H1 (cell line): ENCODE data around the gene CWC27. TPM values are rescaled to one million over a fixed set of nuclear protein-coding genes. Genes with fewer than 3 reads are reported as not detected.

Source experiments
- CTCF ChIA-PET: fragments of 300-600 bp; sonication (Branson Sonifier 250); formaldehyde crosslinking; loops from one replicate; lab custom pipeline; 2021; ENCODE audit not compliant: partially characterized antibody; lab: Charles Lee
- POLR2A ChIA-PET: fragments of 300-600 bp; sonication (Branson Sonifier 250); formaldehyde crosslinking; loops from one replicate; lab custom pipeline; 2021; ENCODE audit warnings: inconsistent platforms; ENCODE audit not compliant: partially characterized antibody; lab: Charles Lee
- DNase-seq, 2 experiments: peaks; one replicate each; pipeline versions ENCODE4 v3.0.0 to v3.0.0-alpha.2; 2010 to 2022; ENCODE audit warnings: low spot score in 2 of 2, low read depth in 1 of 2, mixed read lengths in 1 of 2
- FAIRE-seq: peaks from 2 replicates; lab custom pipeline; 2011; peaks lifted over from hg19 to GRCh38; lab: Jason Lieb, UNC
- H2AFZ ChIP-seq: 2 replicates; pipeline ENCODE4 v1.8.1; 2012; ENCODE audit warnings: low read length, inconsistent platforms
- H2AK5ac ChIP-seq: 2 replicates; pipeline ENCODE4 v1.6.1; 2013; ENCODE audit warnings: low read depth, low read length
- H2BK120ac ChIP-seq: replicated peaks from 2 replicates; pipeline ENCODE3; 2013; ENCODE audit warnings: low read depth, low read length, inconsistent platforms
- H2BK12ac ChIP-seq: 2 replicates; pipeline ENCODE4 v1.6.1; 2013; ENCODE audit warnings: low read depth, low read length
- H2BK15ac ChIP-seq: 2 replicates; pipeline ENCODE4 v1.6.1; 2013; ENCODE audit warnings: low read length
- H2BK20ac ChIP-seq: 2 replicates; pipeline ENCODE4 v1.6.1; 2013; ENCODE audit warnings: low read length
- H2BK5ac ChIP-seq: 2 replicates; pipeline ENCODE4 v1.6.1; 2013; ENCODE audit warnings: low read depth, low read length
- H3K14ac ChIP-seq: 2 replicates; pipeline ENCODE4 v1.6.1; 2013; ENCODE audit warnings: inconsistent platforms; ENCODE audit not compliant: insufficient read length
- H3K18ac ChIP-seq: 2 replicates; pipeline ENCODE4 v1.6.1; 2013; ENCODE audit warnings: low read length; ENCODE audit errors: extremely low read depth
- H3K23ac ChIP-seq: 2 replicates; pipeline ENCODE4 v1.6.1; 2013; ENCODE audit warnings: inconsistent platforms; ENCODE audit not compliant: insufficient read length
- H3K23me2 ChIP-seq: 2 replicates; pipeline ENCODE4 v1.6.1; 2013; ENCODE audit warnings: low read depth, low read length
- H3K27ac ChIP-seq: 2 replicates; pipeline ENCODE4 v1.6.1; 2011; ENCODE audit warnings: low read depth, low read length, inconsistent platforms
- H3K27me3 ChIP-seq, 4 experiments: replicated peaks in 1 of 4; 1 replicate in 1 of 4; 2 replicates in 3 of 4; pipeline versions ENCODE4 v1.6.1 to v1.8.1; 2011 to 2013; ENCODE audit warnings: low read length in 3 of 4, mild to moderate bottlenecking in 3 of 4, inconsistent platforms in 2 of 4, mixed read lengths in 2 of 4, moderate library complexity in 1 of 4; ENCODE audit not compliant: control insufficient read depth in 3 of 4, insufficient read depth in 3 of 4; ENCODE audit errors: extremely low read depth in 1 of 4
- H3K36me3 ChIP-seq, 4 experiments: 2 replicates each; pipeline versions ENCODE4 v1.6.1 to v1.8.1; 2011 to 2013; ENCODE audit warnings: mild to moderate bottlenecking in 4 of 4, low read length in 3 of 4, moderate library complexity in 2 of 4, control low read depth in 1 of 4, inconsistent platforms in 1 of 4; ENCODE audit not compliant: insufficient read depth in 4 of 4, control insufficient read depth in 2 of 4
- H3K4ac ChIP-seq: replicated peaks from 2 replicates; pipeline ENCODE3; 2013; ENCODE audit warnings: low read length, low read depth, mixed read lengths, inconsistent platforms; ENCODE audit not compliant: insufficient read length
- H3K4me1 ChIP-seq, 4 experiments: replicated peaks in 1 of 4; 1 replicate in 1 of 4; 2 replicates in 3 of 4; pipeline versions ENCODE4 v1.6.1 to v1.8.1; 2011 to 2013; ENCODE audit warnings: low read length in 3 of 4, inconsistent platforms in 2 of 4, mixed read lengths in 1 of 4; ENCODE audit not compliant: insufficient read depth in 4 of 4, control insufficient read depth in 3 of 4
- H3K4me2 ChIP-seq, 2 experiments: 2 replicates each; pipeline versions ENCODE4 v1.6.1 to v1.8.1; 2011 to 2013; ENCODE audit warnings: low read depth in 2 of 2, low read length in 2 of 2, control low read depth in 1 of 2, inconsistent platforms in 1 of 2, mild to moderate bottlenecking in 1 of 2; ENCODE audit not compliant: insufficient read depth in 1 of 2
- H3K4me3 ChIP-seq, 4 experiments: fragments of 200-600, 300-600 bp in 1 of 4; sonication (generic), shearing (Covaris generic), sonication (Bioruptor Twin) in 1 of 4; 2 replicates each; pipeline versions ENCODE4 v1.5.1 to v1.8.1; 2011 to 2016; ENCODE audit warnings: low read length in 4 of 4, low read depth in 3 of 4, control low read depth in 2 of 4, inconsistent platforms in 2 of 4, mild to moderate bottlenecking in 2 of 4, mixed read lengths in 1 of 4, moderate library complexity in 1 of 4; ENCODE audit not compliant: insufficient read depth in 2 of 4; ENCODE audit errors: extremely low read depth in 1 of 4
- H3K56ac ChIP-seq: replicated peaks from 2 replicates; pipeline ENCODE3; 2013; ENCODE audit warnings: low read depth, mild to moderate bottlenecking, mixed read lengths, low read length, inconsistent platforms; ENCODE audit not compliant: insufficient read length
- H3K79me1 ChIP-seq: 2 replicates; pipeline ENCODE4 v1.6.1; 2013; ENCODE audit warnings: low read depth, low read length, control low read depth
- H3K79me2 ChIP-seq, 2 experiments: 2 replicates each; pipeline versions ENCODE4 v1.6.1 to v1.8.1; 2012 to 2013; ENCODE audit warnings: low read length in 2 of 2, mild to moderate bottlenecking in 2 of 2, inconsistent platforms in 1 of 2; ENCODE audit not compliant: insufficient read depth in 2 of 2, control insufficient read depth in 1 of 2
- H3K9ac ChIP-seq, 4 experiments: replicated peaks in 1 of 4; 1 replicate in 1 of 4; 2 replicates in 3 of 4; pipeline versions ENCODE4 v1.6.1 to v1.8.1; 2011 to 2013; ENCODE audit warnings: low read depth in 3 of 4, low read length in 3 of 4, control low read depth in 2 of 4, mild to moderate bottlenecking in 2 of 4, moderate library complexity in 2 of 4, inconsistent platforms in 1 of 4; ENCODE audit errors: extremely low read depth in 1 of 4
- H3K9me3 ChIP-seq, 2 experiments: 2 replicates each; pipeline versions ENCODE4 v1.6.1 to v1.8.1; 2012 to 2013; ENCODE audit warnings: mild to moderate bottlenecking in 2 of 2, moderate library complexity in 2 of 2, control low read depth in 1 of 2, inconsistent platforms in 1 of 2, low read depth in 1 of 2, low read length in 1 of 2, mixed read lengths in 1 of 2; ENCODE audit not compliant: insufficient read depth in 2 of 2
- H4K20me1 ChIP-seq, 2 experiments: replicated peaks in 1 of 2; 2 replicates each; pipeline versions ENCODE3 to v1.8.1; 2011 to 2013; ENCODE audit warnings: inconsistent platforms in 2 of 2, low read length in 2 of 2, mild to moderate bottlenecking in 1 of 2; ENCODE audit not compliant: insufficient read depth in 2 of 2, control insufficient read depth in 1 of 2
- H4K5ac ChIP-seq: 2 replicates; pipeline ENCODE4 v1.6.1; 2013; ENCODE audit warnings: low read length, low read depth, mixed read lengths, inconsistent platforms; ENCODE audit not compliant: insufficient read length
- H4K8ac ChIP-seq: 2 replicates; pipeline ENCODE4 v1.8.0; 2013; ENCODE audit warnings: mild to moderate bottlenecking, moderate library complexity, low read length, inconsistent platforms; ENCODE audit not compliant: insufficient read depth; ENCODE audit errors: extremely low read depth
- H4K91ac ChIP-seq: replicated peaks from 2 replicates; pipeline ENCODE3; 2013; ENCODE audit warnings: low read length, mixed read lengths, inconsistent platforms; ENCODE audit not compliant: insufficient read length
- WGBS, 2 experiments: shearing (Covaris generic) in 1 of 2; methylation state at CpG; one replicate each; pipeline versions ENCODE4 v1.1.6 to v1.1.7; 2013 to 2015; ENCODE audit warnings: low lambda C conversion rate in 2 of 2, mixed read lengths in 2 of 2, inconsistent platforms in 1 of 2, low coverage in 1 of 2, missing lambda C conversion rate in 1 of 2; ENCODE audit not compliant: insufficient replicate concordance in 2 of 2, insufficient coverage in 1 of 2, insufficient read length in 1 of 2; ENCODE audit errors: extremely low coverage in 1 of 2, missing lambda C conversion rate in 1 of 2; 5-methylcytosine and 5-hydroxymethylcytosine counted together
- polyA plus RNA-seq, 7 experiments: library from polyadenylated mRNA; depleted of rRNA in 3 of 7; stranded (reverse) in 5 of 7; unstranded in 2 of 7; fragments of >200 nt in 5 of 7; fragments of 200-250 nt in 2 of 7; gene quantifications; 1 replicate in 5 of 7; 2 replicates in 1 of 7; 4 replicates in 1 of 7; pipeline versions ENCODE4 v1.2.1 to v1.2.3, GENCODE V29; 2011 to 2013; ENCODE audit warnings: missing spikeins in 2 of 7, mixed read lengths in 2 of 7
- total RNA-seq: library from RNA; stranded (reverse); fragmentation: NEBNext Ultra II Directional; extraction: Animal tissue kit (Norgen Biotek cat#: 25700); gene quantifications from 2 replicates; pipeline ENCODE4 v1.2.1, GENCODE V29; 2021

CWC27 gene
- total and polyA plus RNA-seq, 2 of the 8 experiments (the other 6 are each of a cell fraction or from before 2014, with no cell fraction given), result 24.9 to 43.4 TPM

DNA sequence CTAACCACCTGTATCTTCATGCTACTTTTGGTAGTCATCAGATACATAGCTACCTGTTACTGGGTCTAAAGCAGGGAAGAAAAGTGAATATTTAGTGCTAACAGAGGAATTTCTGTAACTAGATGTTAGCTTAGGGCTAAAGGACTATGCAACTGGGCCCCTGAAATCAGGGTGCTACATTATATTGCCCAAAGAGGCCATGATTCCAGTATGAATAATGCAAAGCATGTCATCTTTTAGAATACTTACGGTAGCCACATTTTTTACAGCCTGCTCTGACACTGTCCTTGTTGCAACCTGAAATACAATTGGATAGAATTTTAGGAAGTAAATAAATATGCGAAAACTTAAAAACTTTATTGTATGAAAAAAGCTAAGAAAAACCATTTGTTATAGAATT lies 14.7 kb upstream of the CWC27 start:
- no peaks in the 10 kb centered on the region for H3K23me2 ChIP-seq
- H3K4ac ChIP-seq, result no peak overlapping the region
- H3K79me2 ChIP-seq, result peaks cover 0 to 41% of the 10 kb centered on the region in 2 experiments; a peak in 2 of 4 replicates
- H3K4me1 ChIP-seq, result no peaks in the 10 kb centered on the region
- ChIA-PET POLR2A (interaction anchor here (0.6 kb wide), 1 partner anchor 12 kb away, joined by 3 read pairs; no protein-coding TSS in a partner anchor), CTCF (interaction anchor here (0.8 to 2.4 kb wide), 6 partner anchors 9 to 108 kb away, joined by 3 to 6 read pairs (median 4); partner anchors contain the start of genes CWC27 and SREK1IP1)
- no peak overlapping the region for H2BK12ac ChIP-seq
- H3K4me2 ChIP-seq, result no peak overlapping the region
- no peak overlapping the region for H3K9ac ChIP-seq
- H3K27me3 ChIP-seq, result no peaks in the 10 kb centered on the region
- DNase-seq, result no peak
- no peak overlapping the region for H3K27ac ChIP-seq
- no peak overlapping the region for H2AK5ac ChIP-seq
- H4K8ac ChIP-seq, result no peak overlapping the region
- H4K20me1 ChIP-seq, result peaks cover 1 to 3% of the 10 kb centered on the region in 2 experiments
- no peak overlapping the region for H2BK5ac ChIP-seq
- H3K18ac ChIP-seq, result no peak overlapping the region
- H3K9me3 ChIP-seq, result no peaks in the 10 kb centered on the region
- FAIRE-seq, result no peak
- 91% methylated on average over 2 of the region's 2 CpGs; no CpG with 5 or more reads in 1 of the 2 experiments for WGBS, 2 experiments
- no peak overlapping the region for H4K5ac ChIP-seq
- no peak overlapping the region for H3K56ac ChIP-seq
- H2BK15ac ChIP-seq, result no peak overlapping the region
- peaks cover 0 to 21% (median 5%) of the 10 kb centered on the region in 4 experiments; a peak in 4 of 8 replicates for H3K36me3 ChIP-seq
- H3K23ac ChIP-seq, result no peak overlapping the region
- H2BK20ac ChIP-seq, result no peak overlapping the region
- H3K14ac ChIP-seq, result no peak overlapping the region
- H4K91ac ChIP-seq, result no peak overlapping the region
- no peak overlapping the region for H3K4me3 ChIP-seq
- H3K79me1 ChIP-seq, result peaks cover 2% of the 10 kb centered on the region
- no peak overlapping the region for H2AFZ ChIP-seq
- H2BK120ac ChIP-seq, result no peak overlapping the region
